ENCODE data around the gene KIF15.

The KIF15 gene

GRCh38 chr3:44825264-44825925 lies 63.8 kb downstream of the KIF15 start:
- no peaks in the 10 kb centered on the region for H3K9me3 ChIP-seq (ENCODE audit: control insufficient read depth in 2 of 2, low read length in 2 of 2)
- no peaks in the 10 kb centered on the region for H3K4me1 ChIP-seq (ENCODE audit: control insufficient read depth in 2 of 2, insufficient read depth in 2 of 2, low read length in 2 of 2)
- H3K4me3 ChIP-seq (ENCODE audit: low read length in 2 of 2): no peak overlapping the region
- H3K36me3 ChIP-seq (ENCODE audit: control insufficient read depth in 2 of 2, insufficient read depth in 2 of 2, low read length in 2 of 2): no peaks in the 10 kb centered on the region
- no peaks in the 10 kb centered on the region for H3K27me3 ChIP-seq (ENCODE audit: control insufficient read depth in 2 of 2, insufficient read depth in 2 of 2, low read length in 2 of 2)
- H3K27ac ChIP-seq (ENCODE audit: low read depth in 2 of 2, low read length in 2 of 2): no peak overlapping the region
- H3K9ac ChIP-seq (ENCODE audit: low read depth in 1 of 2, low read length in 2 of 2): no peak overlapping the region

GRCh38 chr3:44827196-44827595 lies 65.6 kb downstream of the KIF15 start:
- H3K27ac ChIP-seq (ENCODE audit: low read depth in 2 of 2, low read length in 2 of 2): no peak overlapping the region
- H3K4me1 ChIP-seq (ENCODE audit: control insufficient read depth in 2 of 2, insufficient read depth in 2 of 2, low read length in 2 of 2): no peaks in the 10 kb centered on the region
- no peaks in the 10 kb centered on the region for H3K36me3 ChIP-seq (ENCODE audit: control insufficient read depth in 2 of 2, insufficient read depth in 2 of 2, low read length in 2 of 2)
- H3K9ac ChIP-seq (ENCODE audit: low read depth in 1 of 2, low read length in 2 of 2): no peak overlapping the region
- H3K27me3 ChIP-seq (ENCODE audit: control insufficient read depth in 2 of 2, insufficient read depth in 2 of 2, low read length in 2 of 2): no peaks in the 10 kb centered on the region
- H3K9me3 ChIP-seq (ENCODE audit: control insufficient read depth in 2 of 2, low read length in 2 of 2): no peaks in the 10 kb centered on the region
- H3K4me3 ChIP-seq (ENCODE audit: low read length in 2 of 2): no peak overlapping the region

GRCh38 chr3:44831232-44831631 lies 69.6 kb downstream of the KIF15 start:
- Histone ChIP-seq H3K9me3 (ENCODE audit: control insufficient read depth in 2 of 2, low read length in 2 of 2) (no peaks in the 10 kb centered on the region), H3K4me3 (ENCODE audit: low read length in 2 of 2) (no peak overlapping the region), H3K27ac (ENCODE audit: low read depth in 2 of 2, low read length in 2 of 2) (no peak overlapping the region)

GRCh38 chr3:44832032-44832431 lies 70.4 kb downstream of the KIF15 start:
- Histone ChIP-seq H3K9me3 (ENCODE audit: control insufficient read depth in 2 of 2, low read length in 2 of 2) (peaks cover 5 to 6% of the 10 kb centered on the region in 2 donors), H3K27ac (ENCODE audit: low read depth in 2 of 2, low read length in 2 of 2) (no peak overlapping the region), H3K4me3 (ENCODE audit: low read length in 2 of 2) (no peak overlapping the region), H3K36me3 (ENCODE audit: control insufficient read depth in 2 of 2, insufficient read depth in 2 of 2, low read length in 2 of 2) (no peaks in the 10 kb centered on the region), H3K4me1 (ENCODE audit: control insufficient read depth in 2 of 2, insufficient read depth in 2 of 2, low read length in 2 of 2) (no peaks in the 10 kb centered on the region), H3K27me3 (ENCODE audit: control insufficient read depth in 2 of 2, insufficient read depth in 2 of 2, low read length in 2 of 2) (no peaks in the 10 kb centered on the region), H3K9ac (ENCODE audit: low read depth in 1 of 2, low read length in 2 of 2) (no peak overlapping the region)

More at GRCh38 chr3:44831232-44831631, 69.6 kb downstream of the KIF15 start:
- Histone ChIP-seq H3K4me1 (ENCODE audit: control insufficient read depth in 2 of 2, insufficient read depth in 2 of 2, low read length in 2 of 2) (no peaks in the 10 kb centered on the region), H3K36me3 (ENCODE audit: control insufficient read depth in 2 of 2, insufficient read depth in 2 of 2, low read length in 2 of 2) (no peaks in the 10 kb centered on the region), H3K27me3 (ENCODE audit: control insufficient read depth in 2 of 2, insufficient read depth in 2 of 2, low read length in 2 of 2) (no peaks in the 10 kb centered on the region), H3K9ac (ENCODE audit: low read depth in 1 of 2, low read length in 2 of 2) (no peak overlapping the region)

GRCh38 chr3:44832965-44833364 lies 71.4 kb downstream of the KIF15 start:
- H3K27me3 ChIP-seq (ENCODE audit: control insufficient read depth in 2 of 2, insufficient read depth in 2 of 2, low read length in 2 of 2): no peaks in the 10 kb centered on the region
- H3K27ac ChIP-seq (ENCODE audit: low read depth in 2 of 2, low read length in 2 of 2): no peak overlapping the region
- H3K9ac ChIP-seq (ENCODE audit: low read depth in 1 of 2, low read length in 2 of 2): no peak overlapping the region
- peaks cover 5 to 6% of the 10 kb centered on the region in 2 donors for H3K9me3 ChIP-seq (ENCODE audit: control insufficient read depth in 2 of 2, low read length in 2 of 2)
- H3K36me3 ChIP-seq (ENCODE audit: control insufficient read depth in 2 of 2, insufficient read depth in 2 of 2, low read length in 2 of 2): no peaks in the 10 kb centered on the region
- no peaks in the 10 kb centered on the region for H3K4me1 ChIP-seq (ENCODE audit: control insufficient read depth in 2 of 2, insufficient read depth in 2 of 2, low read length in 2 of 2)
- no peak overlapping the region for H3K4me3 ChIP-seq (ENCODE audit: low read length in 2 of 2)

GRCh38 chr3:44833394-44833793 lies 71.8 kb downstream of the KIF15 start:
- Histone ChIP-seq H3K27ac (ENCODE audit: low read depth in 2 of 2, low read length in 2 of 2) (no peak overlapping the region), H3K36me3 (ENCODE audit: control insufficient read depth in 2 of 2, insufficient read depth in 2 of 2, low read length in 2 of 2) (no peaks in the 10 kb centered on the region), H3K27me3 (ENCODE audit: control insufficient read depth in 2 of 2, insufficient read depth in 2 of 2, low read length in 2 of 2) (no peaks in the 10 kb centered on the region), H3K4me3 (ENCODE audit: low read length in 2 of 2) (no peak overlapping the region), H3K4me1 (ENCODE audit: control insufficient read depth in 2 of 2, insufficient read depth in 2 of 2, low read length in 2 of 2) (no peaks in the 10 kb centered on the region), H3K9me3 (ENCODE audit: control insufficient read depth in 2 of 2, low read length in 2 of 2) (peaks cover 5 to 6% of the 10 kb centered on the region in 2 donors), H3K9ac (ENCODE audit: low read depth in 1 of 2, low read length in 2 of 2) (no peak overlapping the region)

GRCh38 chr3:44835684-44836083 lies 74.1 kb downstream of the KIF15 start:
- no peaks in the 10 kb centered on the region for H3K4me1 ChIP-seq (ENCODE audit: control insufficient read depth in 2 of 2, insufficient read depth in 2 of 2, low read length in 2 of 2)
- peaks cover 5 to 6% of the 10 kb centered on the region in 2 donors for H3K9me3 ChIP-seq (ENCODE audit: control insufficient read depth in 2 of 2, low read length in 2 of 2)
- H3K27ac ChIP-seq (ENCODE audit: low read depth in 2 of 2, low read length in 2 of 2): no peak overlapping the region
- H3K4me3 ChIP-seq (ENCODE audit: low read length in 2 of 2): no peak overlapping the region
- H3K27me3 ChIP-seq (ENCODE audit: control insufficient read depth in 2 of 2, insufficient read depth in 2 of 2, low read length in 2 of 2): no peaks in the 10 kb centered on the region
- H3K9ac ChIP-seq (ENCODE audit: low read depth in 1 of 2, low read length in 2 of 2): no peak overlapping the region
- no peaks in the 10 kb centered on the region for H3K36me3 ChIP-seq (ENCODE audit: control insufficient read depth in 2 of 2, insufficient read depth in 2 of 2, low read length in 2 of 2)

- no peaks in the 10 kb centered on the region for H3K9me3 ChIP-seq (ENCODE audit: control insufficient read depth in 2 of 2, low read length in 2 of 2)
- H3K4me1 ChIP-seq (ENCODE audit: control insufficient read depth in 2 of 2, insufficient read depth in 2 of 2, low read length in 2 of 2): no peaks in the 10 kb centered on the region
- no peak overlapping the region for H3K27ac ChIP-seq (ENCODE audit: low read depth in 2 of 2, low read length in 2 of 2)
- no peak overlapping the region for H3K4me3 ChIP-seq (ENCODE audit: low read length in 2 of 2)
- H3K9ac ChIP-seq (ENCODE audit: low read depth in 1 of 2, low read length in 2 of 2): no peak overlapping the region
- peaks cover 0 to 4% of the 10 kb centered on the region in 2 donors for H3K36me3 ChIP-seq (ENCODE audit: control insufficient read depth in 2 of 2, insufficient read depth in 2 of 2, low read length in 2 of 2)
- H3K27me3 ChIP-seq (ENCODE audit: control insufficient read depth in 2 of 2, insufficient read depth in 2 of 2, low read length in 2 of 2): no peaks in the 10 kb centered on the region
Observed at GRCh38 chr3:44842376-44842775, 80.8 kb downstream of the KIF15 start.

- Histone ChIP-seq H3K4me1 (ENCODE audit: control insufficient read depth in 2 of 2, insufficient read depth in 2 of 2, low read length in 2 of 2) (no peaks in the 10 kb centered on the region), H3K27me3 (ENCODE audit: control insufficient read depth in 2 of 2, insufficient read depth in 2 of 2, low read length in 2 of 2) (no peaks in the 10 kb centered on the region), H3K9ac (ENCODE audit: low read depth in 1 of 2, low read length in 2 of 2) (no peak overlapping the region), H3K4me3 (ENCODE audit: low read length in 2 of 2) (no peak overlapping the region), H3K36me3 (ENCODE audit: control insufficient read depth in 2 of 2, insufficient read depth in 2 of 2, low read length in 2 of 2) (peaks cover 0 to 4% of the 10 kb centered on the region in 2 donors), H3K9me3 (ENCODE audit: control insufficient read depth in 2 of 2, low read length in 2 of 2) (no peaks in the 10 kb centered on the region), H3K27ac (ENCODE audit: low read depth in 2 of 2, low read length in 2 of 2) (no peak overlapping the region)
Observed at GRCh38 chr3:44845528-44846520, 84.2 kb downstream of the KIF15 start.

GRCh38 chr3:44848634-44849033 lies 87.0 kb downstream of the KIF15 start:
- no peaks in the 10 kb centered on the region for H3K36me3 ChIP-seq (ENCODE audit: control insufficient read depth in 2 of 2, insufficient read depth in 2 of 2, low read length in 2 of 2)
- H3K9ac ChIP-seq (ENCODE audit: low read depth in 1 of 2, low read length in 2 of 2): no peak overlapping the region
- no peaks in the 10 kb centered on the region for H3K27me3 ChIP-seq (ENCODE audit: control insufficient read depth in 2 of 2, insufficient read depth in 2 of 2, low read length in 2 of 2)
- H3K4me3 ChIP-seq (ENCODE audit: low read length in 2 of 2): no peak overlapping the region
- H3K4me1 ChIP-seq (ENCODE audit: control insufficient read depth in 2 of 2, insufficient read depth in 2 of 2, low read length in 2 of 2): no peaks in the 10 kb centered on the region
- no peaks in the 10 kb centered on the region for H3K9me3 ChIP-seq (ENCODE audit: control insufficient read depth in 2 of 2, low read length in 2 of 2)
- H3K27ac ChIP-seq (ENCODE audit: low read depth in 2 of 2, low read length in 2 of 2): no peak overlapping the region
